ENCODE data around the gene COL4A2.

COL4A2 gene

DNA sequence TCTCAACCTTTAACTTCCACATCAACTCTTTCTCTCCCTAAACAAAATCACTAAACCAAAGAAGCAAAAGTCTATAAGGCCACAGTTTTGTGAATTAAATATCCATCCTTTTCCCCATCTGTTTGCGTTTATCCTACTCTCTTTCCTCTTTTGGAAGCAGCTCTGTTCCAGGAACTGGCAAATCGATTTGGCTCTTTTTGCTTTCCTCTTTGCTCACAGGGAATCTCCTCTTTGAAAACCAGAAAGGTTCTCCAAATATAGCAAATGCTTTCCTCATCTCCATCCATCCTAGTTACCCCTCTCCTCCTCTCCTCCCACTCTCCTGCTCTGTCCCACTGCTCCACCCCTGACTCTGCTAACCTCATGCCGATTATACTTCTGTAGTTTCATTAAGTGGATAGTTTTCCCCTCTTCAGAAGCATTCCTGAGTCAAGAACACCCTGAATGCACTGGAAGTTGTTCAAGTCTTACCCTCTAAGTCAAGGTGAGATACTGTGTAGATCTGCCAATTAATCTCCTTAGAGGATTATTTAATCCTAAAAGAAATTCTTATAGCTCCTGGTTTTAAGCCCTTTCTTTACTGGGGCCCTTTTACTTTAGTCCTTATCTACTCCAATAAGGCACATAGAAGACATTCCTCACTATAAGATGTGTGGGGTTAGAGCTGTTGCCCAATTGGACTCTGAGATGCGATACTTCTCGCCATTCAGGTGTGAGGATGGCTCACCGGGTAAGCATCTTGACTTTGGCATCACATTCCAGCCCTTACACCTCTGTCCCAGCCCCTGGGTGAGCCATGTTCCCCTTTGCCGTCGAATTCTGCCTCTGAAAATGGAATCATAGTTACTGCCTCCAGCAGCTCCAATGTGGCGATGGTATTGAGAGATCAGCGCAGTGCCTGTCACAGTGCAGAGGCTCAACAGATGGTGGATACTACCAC lies 67.6 kb downstream of the COL4A2 start:
- Histone ChIP-seq H3K79me2 (ENCODE audit: insufficient read depth, low read length) (no peaks in the 10 kb centered on the region), H3F3A (ENCODE audit: insufficient read depth, low read length) (no peaks in the 10 kb centered on the region), H3K4me3 (ENCODE audit: low read depth, low read length, poor library complexity, severe bottlenecking) (no peak overlapping the region), H3K9me3 (ENCODE audit: low read length) (no peaks in the 10 kb centered on the region), H2AFZ (ENCODE audit: low read length) (no peak overlapping the region), H4K20me1 (ENCODE audit: insufficient read depth, low read length) (no peaks in the 10 kb centered on the region), H3K36me3 (ENCODE audit: insufficient read depth, low read length) (no peaks in the 10 kb centered on the region), H3K27ac (ENCODE audit: low read depth, low read length, poor library complexity, severe bottlenecking) (no peak overlapping the region), H3K4me1 (ENCODE audit: insufficient read depth, low read length, severe bottlenecking) (no peaks in the 10 kb centered on the region), H3K9me2 (ENCODE audit: low read depth, low read length) (no peaks in the 10 kb centered on the region), H3K4me2 (ENCODE audit: low read length) (no peak overlapping the region), H3K27me3 (ENCODE audit: insufficient read depth, low read length) (peaks cover 17% of the 10 kb centered on the region), H3K9ac (ENCODE audit: low read length) (no peak overlapping the region)
- TF ChIP-seq EZH2 (IDR thresholded peaks at IDR 0.05; ENCODE audit: borderline replicate concordance, low read length): no peak
- TF ChIP-seq, protein P1, sequence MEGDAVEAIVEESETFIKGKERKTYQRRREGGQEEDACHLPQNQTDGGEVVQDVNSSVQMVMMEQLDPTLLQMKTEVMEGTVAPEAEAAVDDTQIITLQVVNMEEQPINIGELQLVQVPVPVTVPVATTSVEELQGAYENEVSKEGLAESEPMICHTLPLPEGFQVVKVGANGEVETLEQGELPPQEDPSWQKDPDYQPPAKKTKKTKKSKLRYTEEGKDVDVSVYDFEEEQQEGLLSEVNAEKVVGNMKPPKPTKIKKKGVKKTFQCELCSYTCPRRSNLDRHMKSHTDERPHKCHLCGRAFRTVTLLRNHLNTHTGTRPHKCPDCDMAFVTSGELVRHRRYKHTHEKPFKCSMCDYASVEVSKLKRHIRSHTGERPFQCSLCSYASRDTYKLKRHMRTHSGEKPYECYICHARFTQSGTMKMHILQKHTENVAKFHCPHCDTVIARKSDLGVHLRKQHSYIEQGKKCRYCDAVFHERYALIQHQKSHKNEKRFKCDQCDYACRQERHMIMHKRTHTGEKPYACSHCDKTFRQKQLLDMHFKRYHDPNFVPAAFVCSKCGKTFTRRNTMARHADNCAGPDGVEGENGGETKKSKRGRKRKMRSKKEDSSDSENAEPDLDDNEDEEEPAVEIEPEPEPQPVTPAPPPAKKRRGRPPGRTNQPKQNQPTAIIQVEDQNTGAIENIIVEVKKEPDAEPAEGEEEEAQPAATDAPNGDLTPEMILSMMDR (IDR thresholded peaks at IDR 0.05; ENCODE audit: low read length): no peak

DNA sequence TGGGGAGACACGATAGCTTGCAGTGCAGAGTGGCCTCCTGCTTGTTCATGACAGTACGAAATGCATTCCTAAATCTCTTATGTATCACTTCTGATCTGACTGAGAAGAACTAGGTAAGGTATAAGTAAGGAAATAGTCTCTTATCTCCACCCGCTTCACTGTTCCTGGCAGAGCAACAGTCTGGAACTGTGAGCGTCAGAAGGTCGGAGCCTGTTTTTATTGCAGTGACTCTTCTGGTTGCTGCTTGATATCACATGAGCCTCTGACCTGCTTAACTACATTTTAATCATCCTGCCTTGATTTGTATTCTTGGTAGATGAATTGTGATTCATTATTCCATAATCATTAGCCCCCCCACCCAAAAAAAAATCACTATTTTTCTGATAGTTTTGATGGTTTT lies 69.0 kb downstream of the COL4A2 start:
- no peaks in the 10 kb centered on the region for H4K20me1 ChIP-seq (ENCODE audit: insufficient read depth, low read length)
- H3K9ac ChIP-seq (ENCODE audit: low read length): no peak overlapping the region
- H3K4me3 ChIP-seq (ENCODE audit: low read depth, low read length, poor library complexity, severe bottlenecking): no peak overlapping the region
- H3K9me3 ChIP-seq (ENCODE audit: low read length): no peaks in the 10 kb centered on the region
- no peaks in the 10 kb centered on the region for H3K4me1 ChIP-seq (ENCODE audit: insufficient read depth, low read length, severe bottlenecking)
- TF ChIP-seq EZH2 (IDR thresholded peaks at IDR 0.05; ENCODE audit: borderline replicate concordance, low read length): no peak
- TF ChIP-seq, protein P1 (IDR thresholded peaks at IDR 0.05; ENCODE audit: low read length): no peak
- H3K27ac ChIP-seq (ENCODE audit: low read depth, low read length, poor library complexity, severe bottlenecking): no peak overlapping the region
- H3K9me2 ChIP-seq (ENCODE audit: low read depth, low read length): no peaks in the 10 kb centered on the region
- H3K27me3 ChIP-seq (ENCODE audit: insufficient read depth, low read length): peaks cover 17% of the 10 kb centered on the region
- no peak overlapping the region for H3K4me2 ChIP-seq (ENCODE audit: low read length)
- no peaks in the 10 kb centered on the region for H3K79me2 ChIP-seq (ENCODE audit: insufficient read depth, low read length)
- H3F3A ChIP-seq (ENCODE audit: insufficient read depth, low read length): no peaks in the 10 kb centered on the region
- H3K36me3 ChIP-seq (ENCODE audit: insufficient read depth, low read length): no peaks in the 10 kb centered on the region
- H2AFZ ChIP-seq (ENCODE audit: low read length): no peak overlapping the region

DNA sequence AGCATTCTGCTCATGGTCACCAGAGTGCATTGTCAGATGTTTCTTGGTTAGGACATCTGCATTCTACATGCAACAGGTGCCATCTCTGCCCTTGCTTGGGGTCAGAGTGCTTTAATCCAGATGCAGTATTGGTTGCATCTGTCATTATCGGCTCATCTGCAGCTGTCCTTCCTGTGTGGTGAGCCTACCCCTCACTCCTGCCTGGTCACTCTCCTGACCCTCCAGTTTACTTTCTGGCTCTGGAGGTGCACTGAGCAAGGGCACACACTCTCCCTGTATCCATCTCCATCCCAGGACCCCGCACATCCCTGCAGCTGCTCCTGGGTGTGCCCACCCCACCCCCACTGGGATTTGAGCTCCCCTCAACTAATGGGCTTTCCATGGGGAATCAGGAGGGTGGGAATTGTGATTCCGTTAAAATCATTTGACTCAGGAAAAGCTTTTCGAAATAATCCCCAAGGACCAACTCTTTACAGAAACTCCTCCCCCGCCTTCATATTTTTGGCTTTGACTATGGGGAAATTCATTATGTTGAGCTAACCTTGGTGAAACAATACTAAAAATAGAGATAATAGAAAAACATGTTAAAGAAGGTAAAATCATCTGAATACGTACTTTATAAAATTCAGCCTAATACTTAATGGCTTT lies 70.2 kb downstream of the COL4A2 start:
- no peaks in the 10 kb centered on the region for H3K79me2 ChIP-seq (ENCODE audit: insufficient read depth, low read length)
- H3K36me3 ChIP-seq (ENCODE audit: insufficient read depth, low read length): no peaks in the 10 kb centered on the region
- no peaks in the 10 kb centered on the region for H3F3A ChIP-seq (ENCODE audit: insufficient read depth, low read length)
- no peak overlapping the region for H3K4me2 ChIP-seq (ENCODE audit: low read length)
- no peak overlapping the region for H3K4me3 ChIP-seq (ENCODE audit: low read depth, low read length, poor library complexity, severe bottlenecking)
- H3K27me3 ChIP-seq (ENCODE audit: insufficient read depth, low read length): peaks cover 17% of the 10 kb centered on the region
- no peak overlapping the region for H3K9ac ChIP-seq (ENCODE audit: low read length)
- no peaks in the 10 kb centered on the region for H3K9me3 ChIP-seq (ENCODE audit: low read length)
- no peaks in the 10 kb centered on the region for H3K4me1 ChIP-seq (ENCODE audit: insufficient read depth, low read length, severe bottlenecking)
- no peaks in the 10 kb centered on the region for H4K20me1 ChIP-seq (ENCODE audit: insufficient read depth, low read length)
- no peak overlapping the region for H3K27ac ChIP-seq (ENCODE audit: low read depth, low read length, poor library complexity, severe bottlenecking)
- TF ChIP-seq, protein P1 (IDR thresholded peaks at IDR 0.05; ENCODE audit: low read length): no peak
- no peak for TF ChIP-seq EZH2 (IDR thresholded peaks at IDR 0.05; ENCODE audit: borderline replicate concordance, low read length)
- no peak overlapping the region for H2AFZ ChIP-seq (ENCODE audit: low read length)
- no peaks in the 10 kb centered on the region for H3K9me2 ChIP-seq (ENCODE audit: low read depth, low read length)
